ENCODE results near the gene IGFBP7. TPM values are rescaled to one million over a fixed set of nuclear protein-coding genes. Genes with fewer than 3 reads are reported as not detected.

The IGFBP7 gene
- total RNA-seq, 1 donor from 2014 or later: 1,471 TPM

GRCh38 chr4:57109411-57109846, 756 bp downstream of the IGFBP7 start:
- DNase-seq (ENCODE audit: low read depth): no peak

GRCh38 chr4:57106181-57106580, 4.0 kb downstream of the IGFBP7 start:
- no peak for TF ChIP-seq CTCF (conservative IDR thresholded peaks at IDR 0.05; ENCODE audit: low read depth, low read length)
- DNase-seq (ENCODE audit: low read depth): no peak
- peak overlapping the region; percentile 98 for H3K4me3 ChIP-seq (ENCODE audit: low read depth, low read length)

More at GRCh38 chr4:57109411-57109846, 756 bp downstream of the IGFBP7 start:
- H3K4me3 ChIP-seq (ENCODE audit: low read depth, low read length): peak overlapping the region; percentile 98
- TF ChIP-seq CTCF (conservative IDR thresholded peaks at IDR 0.05; ENCODE audit: low read depth, low read length): no peak

GRCh38 chr4:57104706-57105560, 5.3 kb downstream of the IGFBP7 start:
- no peak for TF ChIP-seq CTCF (conservative IDR thresholded peaks at IDR 0.05; ENCODE audit: low read depth, low read length)
- no peak for DNase-seq (ENCODE audit: low read depth)
- H3K4me3 ChIP-seq (ENCODE audit: low read depth, low read length): peak overlapping the region; percentile 98

- TF ChIP-seq CTCF (conservative IDR thresholded peaks at IDR 0.05; ENCODE audit: low read depth, low read length): no peak
- DNase-seq (ENCODE audit: low read depth): no peak
Measured at GRCh38 chr4:57103051-57103450, 7.1 kb downstream of the IGFBP7 start.

GRCh38 chr4:57102050-57102624, 8.0 kb downstream of the IGFBP7 start:
- peak; percentile 80 for DNase-seq (ENCODE audit: low read depth)
- no peak for TF ChIP-seq CTCF (conservative IDR thresholded peaks at IDR 0.05; ENCODE audit: low read depth, low read length)
- H3K4me3 ChIP-seq (ENCODE audit: low read depth, low read length): no peak overlapping the region

More at GRCh38 chr4:57103051-57103450, 7.1 kb downstream of the IGFBP7 start:
- peak overlapping the region; percentile 27 for H3K4me3 ChIP-seq (ENCODE audit: low read depth, low read length)

- no peak overlapping the region for H3K4me3 ChIP-seq (ENCODE audit: low read depth, low read length)
- TF ChIP-seq CTCF (conservative IDR thresholded peaks at IDR 0.05; ENCODE audit: low read depth, low read length): no peak
- no peak for DNase-seq (ENCODE audit: low read depth)
Measured at GRCh38 chr4:57100979-57101651, 9.1 kb downstream of the IGFBP7 start.

Data from epithelial cell of proximal tubule (primary cell).